Trophoblast cell (in vitro differentiated cells and primary cell): Measurements from ENCODE around the gene TBK1.
A peak's percentile ranks its signal among the peaks of the same experiment; 100 is the strongest.

Experiments used
- DNase-seq, 2 donors: peaks; one replicate each; pipeline ENCODE4 v3.0.0-alpha.2; 2016
- H2AFZ ChIP-seq: 2 replicates; pipeline ENCODE4 v1.6.1; 2013; ENCODE audit warnings: low read length, moderate library complexity, mild to moderate bottlenecking; ENCODE audit not compliant: insufficient read depth, poor library complexity
- H2AK5ac ChIP-seq: 2 replicates; pipeline ENCODE4 v1.6.1; 2013; ENCODE audit warnings: mild to moderate bottlenecking, low read length
- H2BK120ac ChIP-seq: 2 replicates; pipeline ENCODE4 v1.6.1; 2013; ENCODE audit warnings: low read length, mild to moderate bottlenecking, moderate library complexity; ENCODE audit not compliant: insufficient read depth, poor library complexity
- H2BK12ac ChIP-seq: 2 replicates; pipeline ENCODE4 v1.6.1; 2013; ENCODE audit warnings: mild to moderate bottlenecking, low read length, moderate library complexity
- H2BK5ac ChIP-seq: 2 replicates; pipeline ENCODE4 v1.6.1; 2013; ENCODE audit warnings: low read length, low read depth, moderate library complexity, mild to moderate bottlenecking; ENCODE audit not compliant: poor library complexity
- H3K14ac ChIP-seq: 2 replicates; pipeline ENCODE4 v1.6.1; 2013; ENCODE audit warnings: mild to moderate bottlenecking, low read length
- H3K18ac ChIP-seq: 2 replicates; pipeline ENCODE4 v1.6.1; 2013; ENCODE audit warnings: mild to moderate bottlenecking, low read length
- H3K23ac ChIP-seq: 2 replicates; pipeline ENCODE4 v1.6.1; 2013; ENCODE audit warnings: low read length
- H3K27ac ChIP-seq: 2 replicates; pipeline ENCODE4 v1.5.1; 2013; ENCODE audit warnings: low read depth, mild to moderate bottlenecking, inconsistent platforms, low read length, moderate library complexity
- H3K27me3 ChIP-seq: 2 replicates; pipeline ENCODE4 v1.6.1; 2013; ENCODE audit warnings: inconsistent platforms, mild to moderate bottlenecking, low read length, moderate library complexity; ENCODE audit not compliant: insufficient read depth
- H3K36me3 ChIP-seq, 2 experiments: 1 replicate in 1 of 2; 2 replicates in 1 of 2; pipeline ENCODE4 v1.6.1; 2013; ENCODE audit warnings: low read length in 2 of 2, mild to moderate bottlenecking in 2 of 2, moderate library complexity in 1 of 2; ENCODE audit not compliant: insufficient read depth in 2 of 2, control insufficient read depth in 1 of 2
- H3K4ac ChIP-seq: 2 replicates; pipeline ENCODE4 v1.6.1; 2013; ENCODE audit warnings: low read depth, mild to moderate bottlenecking, low read length, moderate library complexity
- H3K4me1 ChIP-seq, 2 experiments: 1 replicate in 1 of 2; 2 replicates in 1 of 2; pipeline ENCODE4 v1.6.1; 2013; ENCODE audit warnings: low read length in 2 of 2, mild to moderate bottlenecking in 2 of 2, moderate library complexity in 1 of 2; ENCODE audit not compliant: insufficient read depth in 2 of 2, control insufficient read depth in 1 of 2
- H3K4me2 ChIP-seq: 2 replicates; pipeline ENCODE4 v1.6.1; 2013; ENCODE audit warnings: inconsistent platforms, mild to moderate bottlenecking, low read length, moderate library complexity
- H3K4me3 ChIP-seq: 2 replicates; pipeline ENCODE4 v1.5.1; 2013; ENCODE audit warnings: mild to moderate bottlenecking, low read depth, low read length, inconsistent platforms
- H3K79me1 ChIP-seq: one replicate; pipeline ENCODE4 v1.6.1; 2013; ENCODE audit warnings: low read length
- H3K79me2 ChIP-seq: 2 replicates; pipeline ENCODE4 v1.6.1; 2013; ENCODE audit warnings: low read length, mild to moderate bottlenecking; ENCODE audit not compliant: control insufficient read depth, insufficient read depth, poor library complexity
- H3K9ac ChIP-seq: 2 replicates; pipeline ENCODE4 v1.6.1; 2013; ENCODE audit warnings: mild to moderate bottlenecking, low read length
- H3K9me3 ChIP-seq: 2 replicates; pipeline ENCODE4 v1.6.1; 2013; ENCODE audit warnings: low read depth, mild to moderate bottlenecking, control low read depth, inconsistent platforms, low read length; ENCODE audit not compliant: insufficient read depth
- H4K12ac ChIP-seq: 2 replicates; pipeline ENCODE4 v1.6.1; 2013; ENCODE audit warnings: low read depth, mild to moderate bottlenecking, low read length, moderate library complexity
- H4K8ac ChIP-seq: 2 replicates; pipeline ENCODE4 v1.6.1; 2013; ENCODE audit warnings: low read depth, mild to moderate bottlenecking, low read length, moderate library complexity
- H4K91ac ChIP-seq: one replicate; pipeline ENCODE4 v1.6.1; 2013; ENCODE audit warnings: low read depth, mild to moderate bottlenecking, low read length, moderate library complexity
- WGBS: extraction: QIAGEN DNeasy Blood & Tissue Kit; methylation state at CpG from one replicate; pipeline ENCODE4 v1.1.7; 2013; ENCODE audit warnings: missing lambda C conversion rate; ENCODE audit not compliant: insufficient read length, insufficient coverage; ENCODE audit errors: extremely low coverage; 5-methylcytosine and 5-hydroxymethylcytosine counted together

Gene TBK1

DNA sequence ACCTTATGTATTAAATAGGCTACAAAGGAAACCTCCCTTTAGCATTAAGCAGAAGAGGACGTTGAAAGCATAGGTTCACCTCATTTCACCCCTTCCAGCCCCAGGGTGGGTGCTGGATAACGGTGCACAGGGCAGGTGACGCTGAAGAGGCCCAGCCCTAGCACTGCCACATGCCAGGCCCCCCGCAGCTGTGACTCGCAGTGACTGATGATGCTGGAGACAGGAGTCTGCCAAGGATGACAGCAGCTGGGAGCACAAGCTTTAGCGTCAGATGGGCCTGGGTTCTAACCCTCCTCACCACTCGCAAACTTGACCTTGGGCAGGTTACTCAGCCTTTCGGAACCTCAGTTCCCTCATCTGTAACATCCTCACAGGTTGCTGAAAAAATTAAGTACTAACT lies 76.7 kb downstream of the TBK1 start:
- no peak overlapping the region for H3K4ac ChIP-seq
- H3K79me1 ChIP-seq, result no peaks in the 10 kb centered on the region
- no peak overlapping the region for H2AK5ac ChIP-seq
- H2BK5ac ChIP-seq, result no peak overlapping the region
- H3K36me3 ChIP-seq, result no peaks in the 10 kb centered on the region
- no peak overlapping the region for H3K9ac ChIP-seq
- H2BK120ac ChIP-seq, result no peak overlapping the region
- no peak overlapping the region for H2BK12ac ChIP-seq
- H4K8ac ChIP-seq, result no peak overlapping the region
- peaks cover 0 to 5% of the 10 kb centered on the region in 2 experiments for H3K4me1 ChIP-seq
- H4K91ac ChIP-seq, result no peak overlapping the region
- H3K27me3 ChIP-seq, result no peaks in the 10 kb centered on the region
- H3K4me2 ChIP-seq, result no peak overlapping the region
- WGBS, result no CpG with 5 or more reads among the region's 8 CpGs
- DNase-seq, result no peak
- H3K9me3 ChIP-seq, result no peaks in the 10 kb centered on the region
- no peak overlapping the region for H4K12ac ChIP-seq
- no peak overlapping the region for H3K23ac ChIP-seq
- H3K18ac ChIP-seq, result no peak overlapping the region
- no peak overlapping the region for H3K14ac ChIP-seq
- H3K27ac ChIP-seq, result no peak overlapping the region
- no peaks in the 10 kb centered on the region for H3K79me2 ChIP-seq
- H3K4me3 ChIP-seq, result no peak overlapping the region
- no peak overlapping the region for H2AFZ ChIP-seq

DNA sequence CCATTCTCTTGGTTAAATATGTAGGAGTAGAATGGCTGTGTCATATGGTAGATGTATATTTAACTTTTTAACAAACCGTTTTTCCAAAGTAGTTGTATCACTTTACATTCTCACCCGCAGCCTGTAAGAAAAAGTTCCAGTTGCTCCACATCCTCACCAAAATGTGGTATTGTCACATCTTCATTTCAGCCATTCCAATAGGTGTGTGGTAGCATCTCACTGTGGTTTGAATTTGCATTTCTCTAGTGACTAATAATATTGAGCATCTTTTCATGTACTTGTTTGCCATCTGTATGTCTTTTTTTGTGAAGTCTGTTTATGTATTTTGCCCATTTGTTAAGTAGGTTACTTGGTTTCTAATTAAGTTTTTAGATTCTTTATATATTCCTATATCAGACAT lies 78.6 kb downstream of the TBK1 start:
- Histone ChIP-seq H3K4me2 (no peak overlapping the region), H3K23ac (no peak overlapping the region), H3K4me1 (peaks cover 0 to 5% of the 10 kb centered on the region in 2 experiments), H4K12ac (no peak overlapping the region), H4K8ac (no peak overlapping the region), H3K27me3 (no peaks in the 10 kb centered on the region), H3K9me3 (no peaks in the 10 kb centered on the region), H3K14ac (no peak overlapping the region), H2AFZ (no peak overlapping the region), H2AK5ac (no peak overlapping the region), H2BK5ac (no peak overlapping the region), H3K4me3 (no peak overlapping the region), H3K79me2 (no peaks in the 10 kb centered on the region), H2BK120ac (no peak overlapping the region), H3K9ac (no peak overlapping the region), H3K4ac (no peak overlapping the region), H2BK12ac (no peak overlapping the region), H3K27ac (no peak overlapping the region), H3K36me3 (no peaks in the 10 kb centered on the region), H3K79me1 (no peaks in the 10 kb centered on the region), H4K91ac (no peak overlapping the region), H3K18ac (no peak overlapping the region)
- DNase-seq, result peak in 1 of 2 donors; percentile 44
- no CpG with 5 or more reads among the region's 2 CpGs for WGBS

DNA sequence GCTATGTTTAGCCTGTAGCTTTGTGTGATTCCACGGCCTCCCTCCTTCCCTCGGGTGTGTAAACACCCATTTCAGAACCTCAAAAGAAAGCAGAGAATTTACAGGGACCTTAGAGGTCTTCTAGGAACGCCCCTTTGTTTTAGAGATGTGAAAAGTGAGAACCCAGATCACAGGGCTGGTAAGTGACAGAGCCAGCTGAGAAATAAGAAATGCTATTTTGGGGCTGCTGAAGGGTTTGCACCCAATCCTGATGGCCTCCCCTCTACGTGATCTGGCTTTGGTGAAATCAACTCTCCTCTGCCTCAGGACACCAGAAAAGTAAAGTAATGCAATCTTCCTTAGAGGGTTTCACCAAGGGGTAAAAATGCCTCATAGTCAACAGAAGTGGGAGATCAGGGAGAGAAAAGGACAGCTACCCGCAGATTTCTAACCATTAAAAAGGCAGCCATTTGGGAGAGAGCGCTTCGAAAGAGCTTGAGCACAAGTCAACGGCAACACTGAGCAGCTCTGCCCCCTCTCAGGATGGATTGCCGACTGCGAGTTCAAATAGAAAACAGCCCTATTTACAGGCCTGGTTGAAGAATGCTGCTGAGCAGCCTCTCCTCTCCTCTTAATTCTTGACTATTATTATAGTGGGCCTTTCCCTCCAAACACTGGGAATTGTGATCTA lies 79.9 kb downstream of the TBK1 start:
- Histone ChIP-seq H2BK5ac (no peak overlapping the region), H3K9me3 (no peaks in the 10 kb centered on the region), H3K4me2 (no peak overlapping the region), H3K27me3 (no peaks in the 10 kb centered on the region), H2AK5ac (no peak overlapping the region), H3K18ac (no peak overlapping the region), H3K27ac (no peak overlapping the region), H2BK120ac (no peak overlapping the region), H3K4ac (no peak overlapping the region), H2AFZ (peak overlapping the region; percentile 20), H3K14ac (no peak overlapping the region), H3K4me3 (no peak overlapping the region), H3K79me2 (no peaks in the 10 kb centered on the region), H3K79me1 (no peaks in the 10 kb centered on the region), H4K8ac (no peak overlapping the region), H4K91ac (no peak overlapping the region), H3K36me3 (no peaks in the 10 kb centered on the region), H3K9ac (no peak overlapping the region), H3K23ac (no peak overlapping the region), H4K12ac (no peak overlapping the region), H2BK12ac (no peak overlapping the region), H3K4me1 (peaks cover 0 to 5% of the 10 kb centered on the region in 2 experiments)
- WGBS, result no CpG with 5 or more reads among the region's 10 CpGs
- DNase-seq, result peak in 1 of 2 donors; percentile 42

DNA sequence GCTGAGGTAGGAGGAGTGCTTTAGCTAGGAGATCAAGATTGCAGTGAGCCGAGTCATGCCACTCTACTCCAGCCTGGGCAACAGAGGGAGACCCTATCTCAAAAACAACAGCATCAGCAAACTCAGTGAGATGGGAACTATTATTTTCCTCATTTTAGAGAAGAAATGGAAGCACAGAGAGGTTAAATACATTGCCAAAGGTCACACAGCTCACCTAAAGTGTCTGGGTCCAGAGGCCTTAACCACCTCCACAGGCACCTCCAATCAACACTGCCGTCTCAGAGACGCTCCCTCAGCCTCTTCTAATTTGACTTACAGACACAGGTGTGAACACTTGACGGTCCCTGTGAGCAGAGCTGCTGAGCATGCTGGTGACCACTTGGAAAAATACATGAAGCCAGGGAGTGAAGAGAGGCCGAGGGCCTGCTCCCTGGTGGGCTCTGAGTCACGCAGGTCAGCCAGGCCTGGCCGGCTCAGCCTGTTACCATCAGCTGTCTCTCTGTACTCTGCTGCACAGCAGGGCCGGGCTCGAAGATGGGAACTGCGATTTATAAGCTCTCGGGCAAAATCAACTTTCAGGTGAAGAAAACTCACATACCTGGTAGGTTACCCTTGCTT lies 80.9 kb downstream of the TBK1 start:
- Histone ChIP-seq H3K23ac (no peak overlapping the region), H3K27ac (no peak overlapping the region), H4K91ac (no peak overlapping the region), H2BK5ac (no peak overlapping the region), H3K9ac (no peak overlapping the region), H3K14ac (no peak overlapping the region), H2BK120ac (no peak overlapping the region), H3K4me1 (peaks cover 0 to 5% of the 10 kb centered on the region in 2 experiments), H2BK12ac (no peak overlapping the region), H3K36me3 (no peaks in the 10 kb centered on the region), H3K79me2 (no peaks in the 10 kb centered on the region), H2AK5ac (no peak overlapping the region), H3K9me3 (no peaks in the 10 kb centered on the region), H4K12ac (no peak overlapping the region), H3K18ac (no peak overlapping the region), H3K4me2 (no peak overlapping the region), H3K4ac (no peak overlapping the region), H3K4me3 (no peak overlapping the region), H2AFZ (no peak overlapping the region), H3K79me1 (no peaks in the 10 kb centered on the region), H3K27me3 (no peaks in the 10 kb centered on the region), H4K8ac (no peak overlapping the region)
- WGBS, result no CpG with 5 or more reads among the region's 11 CpGs
- DNase-seq, result peak in 1 of 2 donors; percentile 55
